ENCODE measurements around the gene P2RY8.
"Not testable (repeated sequence)": the region's sequence is repeated elsewhere in the genome, so short reads cannot be mapped to it uniquely, and the experiment has no call there.

The P2RY8 gene

GRCh38 chrX:1542994-1543725 is 6.2 kb upstream of the P2RY8 start:
- no peak for DNase-seq

- DNase-seq: not testable (repeated sequence)
These were observed 2.2 kb upstream of the P2RY8 start for GRCh38 chrX:1539146-1539545.

- not testable (repeated sequence) for DNase-seq
These were observed 718 bp upstream of the P2RY8 start for GRCh38 chrX:1537716-1538090.

- no peak for DNase-seq
These were observed 314 bp downstream of the P2RY8 start for GRCh38 chrX:1536712-1537030.

- no peak for DNase-seq
These were observed 1.5 kb downstream of the P2RY8 start for GRCh38 chrX:1535241-1536041.

GRCh38 chrX:1534301-1535168 is 2.5 kb downstream of the P2RY8 start:
- DNase-seq: no peak

- no peak for DNase-seq
These were observed 3.9 kb downstream of the P2RY8 start for GRCh38 chrX:1533058-1533457.

- no peak for DNase-seq
These were observed 5.7 kb downstream of the P2RY8 start for GRCh38 chrX:1531096-1531890.

GRCh38 chrX:1529756-1530155 is 7.2 kb downstream of the P2RY8 start:
- no peak for DNase-seq

GRCh38 chrX:1529328-1529727 is 7.7 kb downstream of the P2RY8 start:
- no peak for DNase-seq

- DNase-seq: no peak
These were observed 8.1 kb downstream of the P2RY8 start for GRCh38 chrX:1528884-1529203.

GRCh38 chrX:1528186-1528883 is 8.7 kb downstream of the P2RY8 start:
- DNase-seq: no peak

- no peak for DNase-seq
These were observed 9.5 kb downstream of the P2RY8 start for GRCh38 chrX:1527457-1527856.

GRCh38 chrX:1526565-1526964 is 10.4 kb downstream of the P2RY8 start:
- no peak for DNase-seq

- DNase-seq: no peak
These were observed 11.2 kb downstream of the P2RY8 start for GRCh38 chrX:1525583-1526355.

- DNase-seq: no peak
These were observed 12.0 kb downstream of the P2RY8 start for GRCh38 chrX:1524874-1525582.

GRCh38 chrX:1522905-1523304 is 14.1 kb downstream of the P2RY8 start:
- DNase-seq: not testable (repeated sequence)

- DNase-seq: no peak
These were observed 15.5 kb downstream of the P2RY8 start for GRCh38 chrX:1521459-1521956.

GRCh38 chrX:1520350-1520749 is 16.6 kb downstream of the P2RY8 start:
- DNase-seq: no peak

GRCh38 chrX:1519022-1519497 is 17.9 kb downstream of the P2RY8 start:
- no peak for DNase-seq
